CD4-positive, alpha-beta memory T cell (primary cell): ENCODE data around the gene DGUOK. TPM values are rescaled to one million over a fixed set of nuclear protein-coding genes. Genes with fewer than 3 reads are reported as not detected.
"Not testable (repeated sequence)": the region's sequence is repeated elsewhere in the genome, so short reads cannot be mapped to it uniquely, and the experiment has no call there.

Experiments used
- CTCF ChIA-PET: fragments of 350-600 bp; sonication (Branson Sonifier 250); formaldehyde crosslinking; loops from one replicate; lab custom pipeline; 2021; ENCODE audit warnings: inconsistent platforms; ENCODE audit not compliant: partially characterized antibody; lab: Charles Lee
- POLR2A ChIA-PET: fragments of 350-600 bp; sonication (Branson Sonifier 250); formaldehyde crosslinking; loops from one replicate; lab custom pipeline; 2021; ENCODE audit not compliant: partially characterized antibody; lab: Charles Lee
- DNase-seq, 5 donors: peaks; one replicate each; pipeline versions ENCODE4 v3.0.0 to v3.0.0-alpha.2; 2020 to 2022; ENCODE audit warnings: mixed read lengths in 1 of 5
- H3K27ac ChIP-seq: one replicate; pipeline ENCODE4 v1.7.0; 2013; ENCODE audit warnings: low read depth, low read length
- H3K27me3 ChIP-seq: 2 replicates; pipeline ENCODE4 v1.7.0; 2013; ENCODE audit warnings: mild to moderate bottlenecking, low read length, moderate library complexity; ENCODE audit not compliant: insufficient read depth
- H3K36me3 ChIP-seq: 2 replicates; pipeline ENCODE4 v1.7.0; 2013; ENCODE audit warnings: mild to moderate bottlenecking, low read length, moderate library complexity; ENCODE audit not compliant: insufficient read depth
- H3K4me1 ChIP-seq: 2 replicates; pipeline ENCODE4 v1.7.0; 2013; ENCODE audit warnings: mild to moderate bottlenecking, low read length, moderate library complexity; ENCODE audit not compliant: insufficient read depth
- H3K4me3 ChIP-seq, 2 donors: one replicate each; pipeline ENCODE4 v1.7.0; 2013; ENCODE audit warnings: low read length in 2 of 2, mild to moderate bottlenecking in 1 of 2
- H3K9me3 ChIP-seq, 2 donors: one replicate each; pipeline ENCODE4 v1.7.0; 2013; ENCODE audit warnings: low read length in 2 of 2, control low read depth in 1 of 2; ENCODE audit not compliant: control insufficient read depth in 1 of 2
- H3K27ac Mint-ChIP-seq, 7 donors: one replicate each; pipeline ENCODE4 v1.8.0; 2020 to 2021; ENCODE audit warnings: mixed read lengths in 7 of 7, mild to moderate bottlenecking in 6 of 7, inconsistent platforms in 3 of 7, moderate library complexity in 3 of 7
- H3K27me3 Mint-ChIP-seq, 2 donors: one replicate each; pipeline ENCODE4 v1.8.0; 2020 to 2021; ENCODE audit warnings: mixed read lengths in 2 of 2
- H3K36me3 Mint-ChIP-seq, 2 donors: one replicate each; pipeline ENCODE4 v1.8.0; 2020 to 2021; ENCODE audit warnings: mixed read lengths in 2 of 2, inconsistent platforms in 1 of 2, mild to moderate bottlenecking in 1 of 2
- H3K4me1 Mint-ChIP-seq, 4 donors: one replicate each; pipeline ENCODE4 v1.8.0; 2020 to 2021; ENCODE audit warnings: mixed read lengths in 4 of 4, mild to moderate bottlenecking in 1 of 4
- H3K4me3 Mint-ChIP-seq, 8 donors: one replicate each; pipeline ENCODE4 v1.8.0; 2020 to 2021; ENCODE audit warnings: mixed read lengths in 8 of 8, mild to moderate bottlenecking in 7 of 8, moderate library complexity in 6 of 8, inconsistent platforms in 3 of 8
- H3K9me3 Mint-ChIP-seq, 8 donors: one replicate each; pipeline ENCODE4 v1.8.0; 2020 to 2021; ENCODE audit warnings: mixed read lengths in 8 of 8, mild to moderate bottlenecking in 5 of 8, inconsistent platforms in 3 of 8, moderate library complexity in 1 of 8
- intact Hi-C: fragments of 100-400 bp; cut with micrococcal nuclease; formaldehyde crosslinking; loops from one replicate; pipeline ENCODE4 v1.15.1; 2023
- polyA plus RNA-seq, 2 donors: library from polyadenylated mRNA; unstranded; fragments of 300-500 nt; fragmentation: Illumina TruSeq; gene quantifications; one replicate each; pipeline ENCODE4 v1.2.3, GENCODE V29; 2021
- total RNA-seq, 2 experiments: library from RNA; stranded (reverse); gene quantifications; one replicate each; pipeline ENCODE4 v1.2.3, GENCODE V29; 2021

DGUOK gene
- total and polyA plus RNA-seq, 4 experiments from 2014 or later, result 52.2 to 199 (median 120) TPM

DNA sequence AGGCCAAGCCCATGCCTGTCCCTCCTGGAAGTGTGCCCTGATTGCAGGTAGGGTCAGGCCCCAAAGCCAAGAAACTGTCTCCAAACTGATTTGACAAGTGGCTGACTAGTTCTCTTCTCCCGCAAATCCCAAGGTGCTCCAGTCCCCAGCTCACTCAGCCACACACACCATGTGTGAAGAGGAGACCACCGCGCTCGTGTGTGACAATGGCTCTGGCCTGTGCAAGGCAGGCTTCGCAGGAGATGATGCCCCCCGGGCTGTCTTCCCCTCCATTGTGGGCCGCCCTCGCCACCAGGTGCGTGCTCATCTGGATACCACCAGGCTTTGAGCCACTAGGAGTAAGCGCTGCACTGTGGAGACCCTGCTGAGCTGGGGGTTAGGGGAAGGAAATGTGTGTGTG, 25.5 kb upstream of the DGUOK start:
- Mint-ChIP-seq H3K27me3 (peaks cover 5 to 6% of the 10 kb centered on the region in 2 donors), H3K9me3 (no peaks in the 10 kb centered on the region), H3K4me3 (no peak overlapping the region), H3K27ac (no peak overlapping the region), H3K4me1 (peaks cover 1 to 10% (median 4%) of the 10 kb centered on the region in 4 donors), H3K36me3 (no peaks in the 10 kb centered on the region)
- Histone ChIP-seq H3K27ac (no peak overlapping the region), H3K4me1 (peaks cover 5% of the 10 kb centered on the region), H3K9me3 (no peaks in the 10 kb centered on the region), H3K4me3 (no peak overlapping the region), H3K27me3 (no peaks in the 10 kb centered on the region), H3K36me3 (no peaks in the 10 kb centered on the region)
- ChIA-PET CTCF (no interaction called here), POLR2A (no interaction called here)
- intact Hi-C loops, result no loop called here
- no peak for DNase-seq

DNA sequence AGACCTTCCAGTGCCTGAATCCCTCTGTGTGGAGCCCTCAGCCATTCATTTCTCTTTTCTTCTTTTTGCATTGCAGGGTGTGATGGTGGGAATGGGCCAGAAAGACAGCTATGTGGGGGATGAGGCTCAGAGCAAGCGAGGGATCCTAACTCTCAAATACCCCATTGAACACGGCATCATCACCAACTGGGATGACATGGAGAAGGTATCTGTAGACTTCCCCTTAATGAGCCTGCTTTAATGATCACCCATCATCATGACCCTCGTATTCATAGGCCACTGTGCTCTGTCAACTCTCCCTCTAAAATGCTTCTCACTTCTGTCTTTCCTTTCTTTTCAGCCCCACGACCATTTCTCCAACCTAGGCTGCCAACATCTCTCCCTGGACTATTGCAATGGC, 24.4 kb upstream of the DGUOK start:
- Histone ChIP-seq H3K36me3 (no peaks in the 10 kb centered on the region), H3K27me3 (no peaks in the 10 kb centered on the region), H3K4me1 (peaks cover 1% of the 10 kb centered on the region), H3K4me3 (no peak overlapping the region), H3K27ac (no peak overlapping the region), H3K9me3 (no peaks in the 10 kb centered on the region)
- intact Hi-C loops, result no loop called here
- peaks cover 5 to 6% of the 10 kb centered on the region in 2 donors for H3K27me3 Mint-ChIP-seq
- peaks cover 0 to 2% (median 0%) of the 10 kb centered on the region in 8 donors for H3K9me3 Mint-ChIP-seq
- CTCF ChIA-PET, result interaction anchor here (1.0 to 1.3 kb wide), 2 partner anchors 245 to 249 kb away, joined by 3 read pairs; no protein-coding TSS in a partner anchor
- H3K36me3 Mint-ChIP-seq, result no peaks in the 10 kb centered on the region
- POLR2A ChIA-PET, result no interaction called here
- no peak for DNase-seq
- no peak overlapping the region for H3K4me3 Mint-ChIP-seq
- H3K27ac Mint-ChIP-seq, result no peak overlapping the region
- H3K4me1 Mint-ChIP-seq, result no peaks in the 10 kb centered on the region

- ChIA-PET CTCF (interaction anchor here (0.7 to 1.3 kb wide), 4 partner anchors 245 to 1015 kb away, joined by 3 to 4 read pairs (median 3); partner anchors contain the start of gene BOLA3), POLR2A (no interaction called here)
- Histone ChIP-seq H3K27me3 (no peaks in the 10 kb centered on the region), H3K4me1 (no peaks in the 10 kb centered on the region), H3K9me3 (no peaks in the 10 kb centered on the region), H3K36me3 (no peaks in the 10 kb centered on the region), H3K4me3 (no peak overlapping the region), H3K27ac (no peak overlapping the region)
- H3K9me3 Mint-ChIP-seq, result peaks cover 0 to 2% (median 0%) of the 10 kb centered on the region in 8 donors
- peaks cover 4 to 5% of the 10 kb centered on the region in 2 donors for H3K27me3 Mint-ChIP-seq
- intact Hi-C loops, result no loop called here
- peaks cover 0 to 2% (median 0%) of the 10 kb centered on the region in 4 donors for H3K4me1 Mint-ChIP-seq
- H3K27ac Mint-ChIP-seq, result no peak overlapping the region
- DNase-seq, result no peak
- H3K4me3 Mint-ChIP-seq, result no peak overlapping the region
- no peaks in the 10 kb centered on the region for H3K36me3 Mint-ChIP-seq
Observed at GRCh38 chr2:73903313-73903712, 23.4 kb upstream of the DGUOK start.

DNA sequence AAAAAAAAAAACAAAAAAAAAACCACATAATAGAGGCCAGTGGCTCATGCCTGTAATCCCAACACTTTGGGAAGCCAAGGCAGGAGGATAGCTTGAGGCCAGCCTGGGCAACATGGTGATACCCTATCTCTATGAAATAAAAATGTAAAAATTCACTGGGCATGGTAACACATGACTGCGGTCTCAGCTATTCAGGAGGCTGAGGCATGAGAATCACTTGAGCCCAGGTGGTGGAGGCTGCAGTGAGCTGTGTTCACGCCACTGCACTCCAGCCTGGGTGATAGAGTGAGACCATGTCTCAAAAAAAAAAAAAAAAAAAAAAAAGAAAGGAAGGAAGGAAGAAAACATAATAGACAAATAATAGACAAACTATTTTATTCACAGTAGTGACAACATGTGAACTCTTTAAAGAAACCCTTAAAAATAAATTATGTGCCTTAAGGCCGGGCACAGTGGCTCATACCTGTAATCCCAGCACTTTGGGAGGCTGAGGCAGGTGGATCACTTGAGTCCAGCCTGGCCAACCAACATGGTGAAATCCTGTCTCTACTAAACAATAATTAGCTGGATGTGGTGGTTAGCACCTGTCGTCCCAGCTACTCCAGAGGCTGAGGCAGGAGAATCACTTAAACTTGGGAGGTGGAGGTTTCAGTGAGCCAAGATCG, 22.6 kb upstream of the DGUOK start:
- H3K36me3 ChIP-seq, H3K4me1 ChIP-seq, H3K27ac ChIP-seq, DNase-seq, H3K9me3 ChIP-seq, H3K36me3 Mint-ChIP-seq, H3K9me3 Mint-ChIP-seq, H3K4me3 ChIP-seq, intact Hi-C loops, H3K27me3 ChIP-seq, H3K4me1 Mint-ChIP-seq, H3K4me3 Mint-ChIP-seq, H3K27ac Mint-ChIP-seq, H3K27me3 Mint-ChIP-seq, POLR2A ChIA-PET: not testable (repeated sequence)
- CTCF ChIA-PET, result interaction anchor here (0.7 to 0.8 kb wide), 3 partner anchors 244 to 1014 kb away, joined by 3 to 4 read pairs (median 3); partner anchors contain the start of gene BOLA3

- no peak for DNase-seq
- H3K9me3 Mint-ChIP-seq, result peaks cover 0 to 2% (median 0%) of the 10 kb centered on the region in 8 donors
- Histone ChIP-seq H3K27ac (no peak overlapping the region), H3K4me3 (no peak overlapping the region), H3K36me3 (no peaks in the 10 kb centered on the region), H3K27me3 (no peaks in the 10 kb centered on the region), H3K9me3 (no peaks in the 10 kb centered on the region), H3K4me1 (no peaks in the 10 kb centered on the region)
- POLR2A ChIA-PET, result no interaction called here
- H3K36me3 Mint-ChIP-seq, result no peaks in the 10 kb centered on the region
- no peak overlapping the region for H3K4me3 Mint-ChIP-seq
- no peak overlapping the region for H3K27ac Mint-ChIP-seq
- intact Hi-C loops, result no loop called here
- H3K27me3 Mint-ChIP-seq, result peaks cover 4 to 5% of the 10 kb centered on the region in 2 donors
- peaks cover 0 to 2% (median 0%) of the 10 kb centered on the region in 4 donors for H3K4me1 Mint-ChIP-seq
- CTCF ChIA-PET, result no interaction called here
Observed at GRCh38 chr2:73904952-73905351, 21.7 kb upstream of the DGUOK start.

DNA sequence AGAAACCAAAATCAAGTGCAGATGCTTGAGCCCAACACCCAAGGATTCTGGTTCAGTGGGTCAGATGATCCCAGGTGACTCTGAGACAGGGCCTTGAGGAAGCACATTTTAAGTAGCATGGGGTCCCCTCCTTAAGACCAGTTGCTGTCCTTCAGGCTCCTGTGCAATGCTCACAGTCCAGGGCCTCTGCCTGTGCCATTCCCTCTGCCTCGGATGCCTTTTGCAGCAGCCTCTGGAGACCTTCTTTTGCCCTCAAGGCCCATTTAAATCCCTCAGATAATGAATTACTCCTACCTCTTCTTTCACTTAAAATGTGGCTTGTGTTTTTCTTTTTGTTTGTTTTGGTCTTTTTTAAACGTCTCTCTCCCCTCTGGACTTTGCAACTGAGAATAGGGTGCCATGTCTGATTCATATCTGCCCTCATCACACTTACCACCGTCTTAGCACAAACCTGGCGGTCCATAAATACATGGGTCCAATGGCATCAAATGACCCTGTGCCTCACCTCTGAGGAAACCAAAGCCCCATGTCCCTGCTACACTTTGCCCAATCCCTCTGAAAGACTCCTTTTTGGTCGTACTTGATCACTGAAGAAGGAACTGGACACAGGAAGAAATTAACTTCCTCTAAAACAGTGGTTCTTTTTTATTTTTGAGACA, 19.7 kb upstream of the DGUOK start:
- DNase-seq, result no peak
- ChIA-PET CTCF (interaction anchor here (1.0 to 5.4 kb wide), 10 partner anchors 19 to 263 kb away, joined by 3 to 71 read pairs (median 6); partner anchors contain the start of gene BOLA3), POLR2A (interaction anchor here (2.4 kb wide), 1 partner anchor 80 kb away, joined by 13 read pairs; no protein-coding TSS in a partner anchor)
- intact Hi-C loops, result no loop called here
- Mint-ChIP-seq H3K4me1 (peaks cover 0 to 2% (median 0%) of the 10 kb centered on the region in 4 donors), H3K9me3 (peaks cover 0 to 2% (median 0%) of the 10 kb centered on the region in 8 donors), H3K27ac (peak overlapping the region in 2 of 7 donors; percentile 8 to 58), H3K36me3 (no peaks in the 10 kb centered on the region), H3K4me3 (no peak overlapping the region), H3K27me3 (peaks cover 2 to 5% of the 10 kb centered on the region in 2 donors)
- Histone ChIP-seq H3K27ac (no peak overlapping the region), H3K27me3 (no peaks in the 10 kb centered on the region), H3K36me3 (no peaks in the 10 kb centered on the region), H3K4me1 (no peaks in the 10 kb centered on the region), H3K4me3 (no peak overlapping the region), H3K9me3 (no peaks in the 10 kb centered on the region)
